ENCODE data around the gene NPAS3.

NPAS3 gene

GRCh38 chr14:33780035-33780434 is 841.4 kb downstream of the NPAS3 start:
- DNase-seq, result no peak

GRCh38 chr14:33781236-33781635 is 842.6 kb downstream of the NPAS3 start:
- no peak for DNase-seq

- no peak for DNase-seq
Observed at GRCh38 chr14:33782923-33783322, 844.2 kb downstream of the NPAS3 start.

GRCh38 chr14:33786091-33786825 is 847.6 kb downstream of the NPAS3 start:
- DNase-seq, result no peak

GRCh38 chr14:33788161-33788560 is 849.5 kb downstream of the NPAS3 start:
- DNase-seq, result no peak

GRCh38 chr14:33790996-33791395 is 852.3 kb downstream of the NPAS3 start:
- DNase-seq, result no peak

GRCh38 chr14:33792009-33792719 is 853.5 kb downstream of the NPAS3 start:
- no peak for DNase-seq

GRCh38 chr14:33792720-33793368 is 854.2 kb downstream of the NPAS3 start:
- peak; percentile 67 for DNase-seq

GRCh38 chr14:33793398-33794110 is 854.9 kb downstream of the NPAS3 start:
- DNase-seq, result no peak

- no peak for DNase-seq
Observed at GRCh38 chr14:33794791-33795305, 856.2 kb downstream of the NPAS3 start.

GRCh38 chr14:33796356-33796755 is 857.7 kb downstream of the NPAS3 start:
- DNase-seq, result no peak

- DNase-seq, result no peak
Observed at GRCh38 chr14:33799705-33800570, 861.3 kb downstream of the NPAS3 start.

- no peak for DNase-seq
Observed at GRCh38 chr14:33800735-33801163, 862.1 kb downstream of the NPAS3 start.

- no peak for DNase-seq
Observed at GRCh38 chr14:33802737-33803136, 864.1 kb downstream of the NPAS3 start.

- DNase-seq, result no peak
Observed at GRCh38 chr14:33805593-33805992, 866.9 kb downstream of the NPAS3 start.

GRCh38 chr14:33806905-33807304 is 868.2 kb downstream of the NPAS3 start:
- DNase-seq, result no peak

- no peak for DNase-seq
Observed at GRCh38 chr14:33808187-33808586, 869.5 kb downstream of the NPAS3 start.

- DNase-seq, result no peak
Observed at GRCh38 chr14:33809396-33809981, 870.8 kb downstream of the NPAS3 start.

- DNase-seq, result no peak
Observed at GRCh38 chr14:33810308-33810707, 871.6 kb downstream of the NPAS3 start.

GRCh38 chr14:33811721-33812120 is 873.0 kb downstream of the NPAS3 start:
- DNase-seq, result no peak

- DNase-seq, result no peak
Observed at GRCh38 chr14:33812181-33812580, 873.5 kb downstream of the NPAS3 start.

- DNase-seq, result no peak
Observed at GRCh38 chr14:33812601-33813000, 873.9 kb downstream of the NPAS3 start.
